Activated CD8-positive, alpha-beta T cell treated with anti-CD3 and anti-CD28 coated beads for 36 hours (primary cell): ENCODE data around the gene RIPPLY3. TPM values are rescaled to one million over a fixed set of nuclear protein-coding genes. Genes with fewer than 3 reads are reported as not detected.
A peak's percentile ranks its signal among the peaks of the same experiment; 100 is the strongest.
"Not testable (repeated sequence)": the region's sequence is repeated elsewhere in the genome, so short reads cannot be mapped to it uniquely, and the experiment has no call there.

ENCODE experiments used
- ATAC-seq: fragments of 200-7000 bp; cut with Tn5 transposase; one replicate; pipeline ENCODE4 v1.10.0; 2021; ENCODE audit warnings: mild to moderate bottlenecking, moderate library complexity
- CTCF ChIA-PET: fragments of 350-600 bp; sonication (Branson Sonifier 250); formaldehyde crosslinking; loops from one replicate; lab custom pipeline; 2021; ENCODE audit warnings: antibody characterized with exemption; lab: Charles Lee
- POLR2A ChIA-PET: fragments of 350-600 bp; sonication (Branson Sonifier 250); formaldehyde crosslinking; loops from one replicate; lab custom pipeline; 2021; ENCODE audit warnings: antibody characterized with exemption; lab: Charles Lee
- DNase-seq: peaks from one replicate; pipeline ENCODE4 v3.0.0-alpha.2; 2020
- H3K27ac Mint-ChIP-seq: one replicate; pipeline ENCODE4 v1.8.0; 2021; ENCODE audit warnings: mild to moderate bottlenecking, mixed read lengths
- H3K27me3 Mint-ChIP-seq: one replicate; pipeline ENCODE4 v1.8.0; 2021; ENCODE audit warnings: mixed read lengths
- H3K36me3 Mint-ChIP-seq: one replicate; pipeline ENCODE4 v1.8.0; 2021; ENCODE audit warnings: low read depth, mixed read lengths
- H3K4me1 Mint-ChIP-seq: one replicate; pipeline ENCODE4 v1.8.0; 2021; ENCODE audit warnings: low read depth, mixed read lengths
- H3K4me3 Mint-ChIP-seq: one replicate; pipeline ENCODE4 v1.8.0; 2021; ENCODE audit warnings: mild to moderate bottlenecking, moderate library complexity, mixed read lengths
- H3K9me3 Mint-ChIP-seq: one replicate; pipeline ENCODE4 v1.8.0; 2021; ENCODE audit warnings: mixed read lengths
- CTCF ChIP-seq: fragments of 200-600 bp; IDR thresholded peaks from one replicate; pipeline ENCODE4 v1.8.0; 2022; ENCODE audit warnings: antibody characterized with exemption, mild to moderate bottlenecking
- intact Hi-C: fragments of 100-400 bp; cut with micrococcal nuclease; formaldehyde crosslinking; loops from one replicate; pipeline ENCODE4 v1.10.0; 2022
- total RNA-seq, 2 experiments: library from RNA; stranded (reverse); gene quantifications; one replicate each; pipeline ENCODE4 v1.2.3, GENCODE V29; 2021

RIPPLY3 gene
- total RNA-seq, 2 experiments from 2014 or later, result not detected

- CTCF ChIA-PET, result interaction anchor here (1.1 to 1.7 kb wide), 3 partner anchors 15 to 396 kb away, joined by 3 to 4 read pairs (median 4); no protein-coding TSS in a partner anchor
- intact Hi-C loops, result no loop called here
- DNase-seq (no peak), ATAC-seq (no peak)
- H3K36me3 Mint-ChIP-seq, result no peaks in the 10 kb centered on the region
- no peak for TF ChIP-seq CTCF
- H3K27me3 Mint-ChIP-seq, result no peaks in the 10 kb centered on the region
- POLR2A ChIA-PET, result interaction anchor here (0.6 to 1.4 kb wide), 2 partner anchors 15 to 1606 kb away, joined by 3 read pairs; no protein-coding TSS in a partner anchor
- H3K27ac Mint-ChIP-seq, result no peak overlapping the region
- no peaks in the 10 kb centered on the region for H3K9me3 Mint-ChIP-seq
- no peak overlapping the region for H3K4me3 Mint-ChIP-seq
- H3K4me1 Mint-ChIP-seq, result no peaks in the 10 kb centered on the region
Measured at GRCh38 chr21:37026499-37026898, 20.0 kb downstream of the RIPPLY3 start.

GRCh38 chr21:37028570-37028969 lies 22.1 kb downstream of the RIPPLY3 start:
- Mint-ChIP-seq H3K9me3 (no peaks in the 10 kb centered on the region), H3K4me1 (no peaks in the 10 kb centered on the region), H3K27me3 (no peaks in the 10 kb centered on the region), H3K36me3 (no peaks in the 10 kb centered on the region), H3K27ac (no peak overlapping the region), H3K4me3 (no peak overlapping the region)
- ChIA-PET POLR2A (no interaction called here), CTCF (no interaction called here)
- no peak for DNase-seq
- ATAC-seq, result no peak
- TF ChIP-seq CTCF, result no peak
- intact Hi-C loops, result no loop called here

- H3K27ac Mint-ChIP-seq, result no peak overlapping the region
- POLR2A ChIA-PET, result no interaction called here
- DNase-seq (no peak), ATAC-seq (no peak)
- no peaks in the 10 kb centered on the region for H3K4me1 Mint-ChIP-seq
- intact Hi-C loops, result no loop called here
- H3K27me3 Mint-ChIP-seq, result no peaks in the 10 kb centered on the region
- H3K9me3 Mint-ChIP-seq, result no peaks in the 10 kb centered on the region
- CTCF ChIA-PET, result interaction anchor here (1.0 kb wide), 1 partner anchor 21 kb away, joined by 3 read pairs; no protein-coding TSS in a partner anchor
- no peaks in the 10 kb centered on the region for H3K36me3 Mint-ChIP-seq
- no peak overlapping the region for H3K4me3 Mint-ChIP-seq
- TF ChIP-seq CTCF, result no peak
Measured at GRCh38 chr21:37030864-37031263, 24.4 kb downstream of the RIPPLY3 start.

GRCh38 chr21:37032293-37032692 lies 25.8 kb downstream of the RIPPLY3 start:
- intact Hi-C loops, result no loop called here
- Mint-ChIP-seq H3K9me3 (no peaks in the 10 kb centered on the region), H3K4me1 (no peaks in the 10 kb centered on the region), H3K36me3 (no peaks in the 10 kb centered on the region), H3K4me3 (no peak overlapping the region), H3K27ac (no peak overlapping the region), H3K27me3 (no peaks in the 10 kb centered on the region)
- TF ChIP-seq CTCF, result no peak
- DNase-seq (no peak), ATAC-seq (no peak)
- POLR2A ChIA-PET, result no interaction called here
- CTCF ChIA-PET, result no interaction called here

GRCh38 chr21:37032877-37033471 lies 26.5 kb downstream of the RIPPLY3 start:
- POLR2A ChIA-PET, result no interaction called here
- Mint-ChIP-seq H3K36me3 (no peaks in the 10 kb centered on the region), H3K27me3 (no peaks in the 10 kb centered on the region), H3K4me1 (no peaks in the 10 kb centered on the region), H3K9me3 (no peaks in the 10 kb centered on the region), H3K27ac (no peak overlapping the region), H3K4me3 (no peak overlapping the region)
- DNase-seq (peak; percentile 11), ATAC-seq (no peak)
- CTCF ChIA-PET, result no interaction called here
- intact Hi-C loops, result no loop called here
- TF ChIP-seq CTCF, result no peak

GRCh38 chr21:37034394-37034793 lies 27.9 kb downstream of the RIPPLY3 start:
- H3K27me3 Mint-ChIP-seq, H3K27ac Mint-ChIP-seq, CTCF ChIA-PET, H3K36me3 Mint-ChIP-seq, H3K9me3 Mint-ChIP-seq, DNase-seq, intact Hi-C loops, POLR2A ChIA-PET, ATAC-seq, H3K4me3 Mint-ChIP-seq, H3K4me1 Mint-ChIP-seq: not testable (repeated sequence)
